B cell (primary cell): ENCODE measurements around the gene FARSB. TPM values are rescaled to one million over a fixed set of nuclear protein-coding genes. Genes with fewer than 3 reads are reported as not detected.
"Not testable (repeated sequence)": the region's sequence is repeated elsewhere in the genome, so short reads cannot be mapped to it uniquely, and the experiment has no call there.

Experiments
- ATAC-seq: fragments of 200-7000 bp; cut with Tn5 transposase; one replicate; pipeline ENCODE4 v1.10.0; 2021; ENCODE audit warnings: low read depth, mild to moderate bottlenecking, moderate number of reproducible peaks, moderate library complexity
- CTCF ChIA-PET: fragments of 350-600 bp; sonication (Branson Sonifier 250); formaldehyde crosslinking; loops from one replicate; lab custom pipeline; 2021; ENCODE audit warnings: antibody characterized with exemption, inconsistent platforms; lab: Charles Lee
- POLR2A ChIA-PET: fragments of 350-600 bp; sonication (Branson Sonifier 250); formaldehyde crosslinking; loops from one replicate; lab custom pipeline; 2021; ENCODE audit warnings: antibody characterized with exemption; lab: Charles Lee
- DNase-seq: peaks from one replicate; pipeline ENCODE4 v3.0.0; 2013
- H2AFZ ChIP-seq: 2 replicates; pipeline ENCODE4 v1.6.1; 2012; ENCODE audit warnings: mild to moderate bottlenecking, low read depth, low read length; ENCODE audit not compliant: insufficient read depth, poor library complexity, severe bottlenecking
- H3K27ac ChIP-seq, 2 donors: 1 replicate in 1 of 2; 2 replicates in 1 of 2; pipeline ENCODE4 v1.5.1; 2012 to 2013; ENCODE audit warnings: low read length in 2 of 2, mild to moderate bottlenecking in 2 of 2, moderate library complexity in 1 of 2
- H3K27me3 ChIP-seq, 4 experiments: fragments of 200-600 bp in 1 of 4; sonication (generic) in 1 of 4; replicated peaks in 1 of 4; 1 replicate in 2 of 4; 2 replicates in 2 of 4; pipeline versions ENCODE4 v1.6.1 to v1.7.0; 2013 to 2016; ENCODE audit warnings: low read length in 3 of 4, mild to moderate bottlenecking in 2 of 4, mixed read lengths in 1 of 4, moderate library complexity in 1 of 4; ENCODE audit not compliant: insufficient read depth in 4 of 4, control insufficient read depth in 3 of 4; ENCODE audit errors: control extremely low read depth in 1 of 4
- H3K36me3 ChIP-seq, 2 experiments: replicated peaks in 1 of 2; 1 replicate in 1 of 2; 2 replicates in 1 of 2; pipeline versions ENCODE4 v1.6.1 to v1.7.1; 2013; ENCODE audit warnings: low read length in 1 of 2; ENCODE audit not compliant: insufficient read depth in 2 of 2, control insufficient read depth in 1 of 2; ENCODE audit errors: control extremely low read depth in 1 of 2, extremely low read depth in 1 of 2
- H3K4me1 ChIP-seq, 2 donors: fragments of 200-600 bp in 1 of 2; sonication (generic) in 1 of 2; 1 replicate in 1 of 2; 2 replicates in 1 of 2; pipeline versions ENCODE4 v1.5.1 to v1.6.1; 2013 to 2017; ENCODE audit warnings: low read length in 2 of 2; ENCODE audit not compliant: control insufficient read depth in 2 of 2, insufficient read depth in 2 of 2
- H3K4me2 ChIP-seq: replicated peaks from 2 replicates; pipeline ENCODE3; 2012; ENCODE audit warnings: mild to moderate bottlenecking, low read depth, low read length; ENCODE audit not compliant: poor library complexity, severe bottlenecking
- H3K4me3 ChIP-seq, 5 experiments: fragments of 200-600 bp in 1 of 5; sonication (generic) in 1 of 5; 1 replicate in 3 of 5; 2 replicates in 2 of 5; pipeline versions ENCODE4 v1.5.1 to v1.7.0; 2011 to 2016; ENCODE audit warnings: low read length in 4 of 5, mild to moderate bottlenecking in 4 of 5, low read depth in 2 of 5, control low read depth in 1 of 5, moderate library complexity in 1 of 5; ENCODE audit not compliant: insufficient read depth in 1 of 5; ENCODE audit errors: control extremely low read depth in 1 of 5, extremely low read depth in 1 of 5
- H3K79me2 ChIP-seq: fragments of 200-600 bp; sonication (generic); one replicate; pipeline ENCODE4 v1.6.0; 2016; ENCODE audit warnings: low read length; ENCODE audit not compliant: control insufficient read depth, insufficient read depth
- H3K9ac ChIP-seq: fragments of 200-600 bp; sonication (generic); 2 replicates; pipeline ENCODE4 v1.6.1; 2017; ENCODE audit warnings: mild to moderate bottlenecking, low read length, moderate library complexity
- H3K9me3 ChIP-seq, 3 donors: one replicate each; pipeline versions ENCODE4 v1.6.1 to v1.7.1; 2013; ENCODE audit warnings: low read length in 2 of 3; ENCODE audit not compliant: control insufficient read depth in 2 of 3, insufficient read depth in 1 of 3; ENCODE audit errors: control extremely low read depth in 1 of 3
- H4K20me1 ChIP-seq: 2 replicates; pipeline ENCODE4 v1.6.0; 2012; ENCODE audit warnings: mild to moderate bottlenecking, low read length; ENCODE audit not compliant: insufficient read depth, control insufficient read depth, poor library complexity, severe bottlenecking
- H3K27ac Mint-ChIP-seq: one replicate; pipeline ENCODE4 v1.8.0; 2021; ENCODE audit warnings: mixed read lengths
- H3K27me3 Mint-ChIP-seq: one replicate; pipeline ENCODE4 v1.8.0; 2021; ENCODE audit warnings: mixed read lengths
- H3K4me1 Mint-ChIP-seq: one replicate; pipeline ENCODE4 v1.8.0; 2021; ENCODE audit warnings: mixed read lengths
- H3K4me3 Mint-ChIP-seq: one replicate; pipeline ENCODE4 v1.8.0; 2021; ENCODE audit warnings: mixed read lengths
- H3K9me3 Mint-ChIP-seq: one replicate; pipeline ENCODE4 v1.8.0; 2022; ENCODE audit warnings: mixed read lengths; ENCODE audit not compliant: insufficient read depth
- EZH2 ChIP-seq: IDR thresholded peaks from 2 replicates; pipeline ENCODE4 v1.6.1; 2012; ENCODE audit warnings: borderline replicate concordance, low read depth, mild to moderate bottlenecking, moderate library complexity, low read length; ENCODE audit not compliant: insufficient read depth, poor library complexity, severe bottlenecking
- WGBS: methylation state at CpG from one replicate; pipeline ENCODE4 v1.1.5; 2013; ENCODE audit warnings: missing lambda C conversion rate; ENCODE audit not compliant: insufficient coverage; 5-methylcytosine and 5-hydroxymethylcytosine counted together
- intact Hi-C: fragments of 100-400 bp; cut with micrococcal nuclease; formaldehyde crosslinking; loops from one replicate; pipeline ENCODE4 v1.10.0; 2022
- polyA plus RNA-seq: library from polyadenylated mRNA; depleted of rRNA; stranded (reverse); fragments of >200 nt; gene quantifications from 2 replicates; pipeline ENCODE4 v1.2.3, GENCODE V29; 2012
- total RNA-seq, 2 donors: library from RNA; stranded (reverse); fragments of 120-200 nt in 1 of 2; gene quantifications; 1 replicate in 1 of 2; 2 replicates in 1 of 2; pipeline versions ENCODE4 v1.2.3 to v1.2.4, GENCODE V29; 2013 to 2022
- TF ChIP-seq, protein P1 (sequence below): fragments of 200-600 bp; IDR thresholded peaks from one replicate; pipeline ENCODE4 v1.8.0; 2022; ENCODE audit warnings: antibody characterized with exemption, mild to moderate bottlenecking

Gene FARSB
- total and polyA plus RNA-seq, 2 donors (not counting 1 experiment from before 2014, with no cell fraction given) = 9.2 to 10.2 TPM

DNA sequence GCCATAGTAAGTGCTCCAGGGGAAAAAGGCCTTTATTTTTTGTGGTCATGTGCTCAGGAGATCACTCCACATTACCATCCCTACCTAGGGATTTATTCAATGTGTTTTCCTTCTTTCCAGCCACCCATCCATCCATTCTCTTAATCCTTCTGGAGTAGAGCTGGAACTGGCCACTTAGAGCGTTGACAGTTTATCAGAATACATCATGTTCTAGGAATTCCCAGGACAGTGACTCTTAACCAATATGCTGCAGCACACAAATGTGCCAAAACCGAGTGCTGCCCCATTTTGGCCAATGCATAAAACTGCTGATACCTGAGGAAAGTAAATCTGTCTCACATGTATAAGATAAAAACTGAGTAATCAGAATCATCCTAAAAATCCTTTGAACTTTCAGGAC is 63.7 kb downstream of the FARSB start:
- no peak for TF ChIP-seq EZH2
- TF ChIP-seq, protein P1, sequence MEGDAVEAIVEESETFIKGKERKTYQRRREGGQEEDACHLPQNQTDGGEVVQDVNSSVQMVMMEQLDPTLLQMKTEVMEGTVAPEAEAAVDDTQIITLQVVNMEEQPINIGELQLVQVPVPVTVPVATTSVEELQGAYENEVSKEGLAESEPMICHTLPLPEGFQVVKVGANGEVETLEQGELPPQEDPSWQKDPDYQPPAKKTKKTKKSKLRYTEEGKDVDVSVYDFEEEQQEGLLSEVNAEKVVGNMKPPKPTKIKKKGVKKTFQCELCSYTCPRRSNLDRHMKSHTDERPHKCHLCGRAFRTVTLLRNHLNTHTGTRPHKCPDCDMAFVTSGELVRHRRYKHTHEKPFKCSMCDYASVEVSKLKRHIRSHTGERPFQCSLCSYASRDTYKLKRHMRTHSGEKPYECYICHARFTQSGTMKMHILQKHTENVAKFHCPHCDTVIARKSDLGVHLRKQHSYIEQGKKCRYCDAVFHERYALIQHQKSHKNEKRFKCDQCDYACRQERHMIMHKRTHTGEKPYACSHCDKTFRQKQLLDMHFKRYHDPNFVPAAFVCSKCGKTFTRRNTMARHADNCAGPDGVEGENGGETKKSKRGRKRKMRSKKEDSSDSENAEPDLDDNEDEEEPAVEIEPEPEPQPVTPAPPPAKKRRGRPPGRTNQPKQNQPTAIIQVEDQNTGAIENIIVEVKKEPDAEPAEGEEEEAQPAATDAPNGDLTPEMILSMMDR = no peak
- Mint-ChIP-seq H3K9me3 (no peaks in the 10 kb centered on the region), H3K27me3 (no peaks in the 10 kb centered on the region), H3K27ac (no peak overlapping the region), H3K4me1 (no peaks in the 10 kb centered on the region), H3K4me3 (no peak overlapping the region)
- no peaks in the 10 kb centered on the region for H3K79me2 ChIP-seq
- intact Hi-C loops = no loop called here
- no peaks in the 10 kb centered on the region for H4K20me1 ChIP-seq
- no peak overlapping the region for H3K4me3 ChIP-seq
- no peaks in the 10 kb centered on the region for H3K4me1 ChIP-seq
- no peak overlapping the region for H2AFZ ChIP-seq
- CTCF ChIA-PET = interaction anchor here (1.0 kb wide), 1 partner anchor 274 kb away, joined by 3 read pairs; no protein-coding TSS in a partner anchor
- H3K27me3 ChIP-seq = no peaks in the 10 kb centered on the region
- no peaks in the 10 kb centered on the region for H3K9me3 ChIP-seq
- no peak overlapping the region for H3K27ac ChIP-seq
- ATAC-seq (no peak), DNase-seq (no peak)
- POLR2A ChIA-PET = no interaction called here
- WGBS = 88% methylated on average over 1 of the region's 2 CpGs
- peaks cover 8 to 32% of the 10 kb centered on the region in 2 experiments for H3K36me3 ChIP-seq
- H3K4me2 ChIP-seq = no peak overlapping the region
- no peak overlapping the region for H3K9ac ChIP-seq

DNA sequence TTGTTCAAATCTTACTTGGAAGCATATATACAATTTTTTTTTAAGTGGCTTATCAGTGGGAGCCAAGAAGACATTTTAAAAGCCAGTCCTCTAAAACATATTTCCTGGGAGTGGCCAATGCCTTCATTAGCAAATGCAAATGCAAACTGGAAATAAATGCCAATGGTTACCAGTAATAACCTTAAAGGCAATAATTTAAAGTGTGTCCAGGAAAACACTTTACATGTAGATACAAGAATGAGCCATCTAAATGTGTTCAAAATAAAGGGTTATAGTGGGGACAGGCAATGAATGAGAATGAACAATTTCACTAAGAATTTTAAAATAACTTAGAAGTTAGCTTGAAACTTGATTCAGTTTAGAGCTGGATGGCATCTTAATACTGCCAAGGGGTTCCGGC is 64.2 kb downstream of the FARSB start:
- Mint-ChIP-seq H3K9me3 (no peaks in the 10 kb centered on the region), H3K27ac (no peak overlapping the region), H3K4me1 (no peaks in the 10 kb centered on the region), H3K27me3 (no peaks in the 10 kb centered on the region), H3K4me3 (no peak overlapping the region)
- H3K27ac ChIP-seq = no peak overlapping the region
- H3K9me3 ChIP-seq = no peaks in the 10 kb centered on the region
- no peak overlapping the region for H2AFZ ChIP-seq
- no peak for DNase-seq
- ATAC-seq = no peak
- H3K4me2 ChIP-seq = no peak overlapping the region
- intact Hi-C loops = no loop called here
- TF ChIP-seq, protein P1 = no peak
- no peak for TF ChIP-seq EZH2
- ChIA-PET CTCF (interaction anchor here (1.0 kb wide), 1 partner anchor 274 kb away, joined by 3 read pairs; no protein-coding TSS in a partner anchor), POLR2A (no interaction called here)
- H4K20me1 ChIP-seq = no peaks in the 10 kb centered on the region
- no CpG with 5 or more reads among the region's 1 CpG for WGBS
- H3K4me1 ChIP-seq = no peaks in the 10 kb centered on the region
- no peak overlapping the region for H3K9ac ChIP-seq
- no peak overlapping the region for H3K4me3 ChIP-seq
- peaks cover 8 to 27% of the 10 kb centered on the region in 2 experiments for H3K36me3 ChIP-seq
- H3K79me2 ChIP-seq = no peaks in the 10 kb centered on the region
- H3K27me3 ChIP-seq = no peaks in the 10 kb centered on the region

DNA sequence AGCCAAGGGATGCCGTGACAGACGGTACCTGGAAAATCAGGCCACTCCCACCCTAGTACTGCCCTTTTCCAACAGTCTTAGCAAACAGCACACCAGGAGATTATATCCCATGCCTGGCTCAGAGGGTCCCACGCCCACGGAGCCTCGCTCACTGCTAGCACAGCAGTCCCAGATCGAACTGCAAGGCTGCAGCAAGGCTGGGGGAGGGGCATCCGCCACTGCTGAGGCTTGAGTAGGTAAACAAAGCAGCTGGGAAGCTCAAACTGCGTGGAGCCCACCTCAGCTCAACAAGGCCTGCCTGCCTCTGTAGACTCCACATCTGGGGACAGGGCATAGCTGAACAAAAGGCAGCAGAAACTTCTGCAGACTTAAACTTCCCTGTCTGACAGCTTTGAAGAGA is 71.3 kb downstream of the FARSB start:
- WGBS = 98% methylated on average over 8 of the region's 8 CpGs
- H3K9me3 Mint-ChIP-seq, H3K27ac ChIP-seq, H3K4me3 ChIP-seq, H3K27me3 ChIP-seq, H3K4me1 ChIP-seq, H3K4me3 Mint-ChIP-seq, POLR2A ChIA-PET, intact Hi-C loops, H3K9me3 ChIP-seq, H3K9ac ChIP-seq, H3K79me2 ChIP-seq, CTCF ChIA-PET, H2AFZ ChIP-seq, H4K20me1 ChIP-seq, H3K36me3 ChIP-seq, H3K27ac Mint-ChIP-seq, DNase-seq, H3K4me2 ChIP-seq, H3K27me3 Mint-ChIP-seq, ATAC-seq, H3K4me1 Mint-ChIP-seq: not testable (repeated sequence)
